ENCODE results near the gene CD160.
"Not testable (repeated sequence)": the region's sequence is repeated elsewhere in the genome, so short reads cannot be mapped to it uniquely, and the experiment has no call there.

DNA sequence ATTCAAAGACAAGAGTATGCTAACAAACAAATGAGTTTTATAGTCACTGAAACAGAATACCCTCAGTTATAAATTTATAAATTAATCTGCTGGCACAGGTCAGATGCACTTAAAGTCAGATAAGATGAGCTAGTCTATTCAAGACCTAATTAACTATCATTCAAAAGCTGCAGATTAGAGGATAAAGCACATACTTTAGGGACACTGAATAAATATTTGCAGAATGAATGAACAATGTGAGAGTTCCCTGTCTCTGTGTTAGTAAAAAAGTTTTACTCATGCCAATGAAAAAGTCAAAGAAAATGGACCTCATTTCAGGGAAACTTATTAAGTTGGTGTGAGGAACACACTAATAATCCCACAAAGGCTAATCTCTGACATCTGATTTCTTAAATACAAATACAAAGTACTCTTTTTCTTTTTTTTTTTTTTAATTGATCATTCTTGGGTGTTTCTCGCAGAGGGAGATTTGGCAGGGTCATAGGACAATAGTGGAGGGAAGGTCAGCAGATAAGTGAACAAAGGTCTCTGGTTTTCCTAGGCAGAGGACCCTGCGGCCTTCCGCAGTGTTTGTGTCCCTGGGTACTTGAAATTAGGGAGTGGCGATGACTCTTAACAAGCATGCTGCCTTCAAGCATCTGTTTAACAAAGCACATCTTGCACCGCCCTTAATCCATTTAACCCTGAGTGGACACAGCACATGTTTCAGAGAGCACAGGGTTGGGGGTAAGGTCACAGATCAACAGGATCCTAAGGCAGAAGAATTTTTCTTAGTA is 46.5 kb downstream of the CD160 start:
- not testable (repeated sequence) for TF ChIP-seq YY1 (IDR thresholded peaks at IDR 0.05; ENCODE audit: insufficient read depth, insufficient read length); ZNF274 (IDR thresholded peaks at IDR 0.05; ENCODE audit: low read depth, low read length); SUZ12 (IDR thresholded peaks at IDR 0.05; ENCODE audit: extremely low read depth, insufficient read depth, insufficient read length)

Data from NT2/D1 (cell line).